Activated CD4-positive, alpha-beta T cell treated with anti-CD3 and anti-CD28 coated beads, Interleukin-2, amount 10 ng/mL, durations not matched to agents 24 days and 14 days (primary cell): ENCODE results near the gene NDFIP1. TPM values are rescaled to one million over a fixed set of nuclear protein-coding genes. Genes with fewer than 3 reads are reported as not detected.
"Not testable (repeated sequence)": the region's sequence is repeated elsewhere in the genome, so short reads cannot be mapped to it uniquely, and the experiment has no call there.

Source experiments
- DNase-seq: peaks from one replicate; pipeline ENCODE4 v3.0.0; 2022
- H3K27ac Mint-ChIP-seq: one replicate; pipeline ENCODE4 v1.8.0; 2022; ENCODE audit warnings: mild to moderate bottlenecking, mixed read lengths
- H3K27me3 Mint-ChIP-seq: one replicate; pipeline ENCODE4 v1.8.0; 2022; ENCODE audit warnings: mixed read lengths
- H3K36me3 Mint-ChIP-seq: one replicate; pipeline ENCODE4 v1.8.0; 2022; ENCODE audit warnings: low read depth, mild to moderate bottlenecking, mixed read lengths
- H3K4me1 Mint-ChIP-seq: one replicate; pipeline ENCODE4 v1.8.0; 2021; ENCODE audit warnings: mixed read lengths
- H3K4me3 Mint-ChIP-seq: one replicate; pipeline ENCODE4 v1.8.0; 2022; ENCODE audit warnings: mild to moderate bottlenecking, moderate library complexity, mixed read lengths
- H3K9me3 Mint-ChIP-seq: one replicate; pipeline ENCODE4 v1.8.0; 2021; ENCODE audit warnings: mixed read lengths
- intact Hi-C: fragments of 100-400 bp; cut with micrococcal nuclease; formaldehyde crosslinking; loops from one replicate; pipeline ENCODE4 v1.15.1; 2023
- total RNA-seq: library from RNA; stranded (reverse); gene quantifications from 2 replicates; pipeline ENCODE4 v1.2.3, GENCODE V29; 2022

NDFIP1 gene
- total RNA-seq, 1 donor from 2014 or later, result 122 TPM

GRCh38 chr5:142080248-142080647 is 28.3 kb upstream of the NDFIP1 start:
- Mint-ChIP-seq H3K36me3 (no peaks in the 10 kb centered on the region), H3K27ac (no peak overlapping the region), H3K27me3 (no peaks in the 10 kb centered on the region), H3K9me3 (no peaks in the 10 kb centered on the region), H3K4me3 (no peak overlapping the region), H3K4me1 (peaks cover 15% of the 10 kb centered on the region)
- intact Hi-C loops, result no loop called here
- no peak for DNase-seq

- no peaks in the 10 kb centered on the region for H3K36me3 Mint-ChIP-seq
- DNase-seq, result no peak
- no peaks in the 10 kb centered on the region for H3K27me3 Mint-ChIP-seq
- no peak overlapping the region for H3K4me3 Mint-ChIP-seq
- peaks cover 15% of the 10 kb centered on the region for H3K4me1 Mint-ChIP-seq
- H3K9me3 Mint-ChIP-seq, result no peaks in the 10 kb centered on the region
- intact Hi-C loops, result loop anchor here (1.0 kb wide), 1 partner anchor 13 kb away; no protein-coding TSS in a partner anchor
- peak overlapping the region; percentile 41 for H3K27ac Mint-ChIP-seq
These were observed 26.3 kb upstream of the NDFIP1 start for GRCh38 chr5:142082182-142082781.

- no peaks in the 10 kb centered on the region for H3K9me3 Mint-ChIP-seq
- no peak for DNase-seq
- H3K27ac Mint-ChIP-seq, result no peak overlapping the region
- intact Hi-C loops, result no loop called here
- no peak overlapping the region for H3K4me3 Mint-ChIP-seq
- peaks cover 40% of the 10 kb centered on the region for H3K4me1 Mint-ChIP-seq
- H3K36me3 Mint-ChIP-seq, result no peaks in the 10 kb centered on the region
- no peaks in the 10 kb centered on the region for H3K27me3 Mint-ChIP-seq
These were observed 22.4 kb upstream of the NDFIP1 start for GRCh38 chr5:142086229-142086628.

- H3K4me1 Mint-ChIP-seq, result peaks cover 41% of the 10 kb centered on the region
- DNase-seq, result no peak
- H3K27ac Mint-ChIP-seq, result no peak overlapping the region
- H3K27me3 Mint-ChIP-seq, result no peaks in the 10 kb centered on the region
- intact Hi-C loops, result no loop called here
- H3K4me3 Mint-ChIP-seq, result no peak overlapping the region
- H3K9me3 Mint-ChIP-seq, result no peaks in the 10 kb centered on the region
- H3K36me3 Mint-ChIP-seq, result no peaks in the 10 kb centered on the region
These were observed 21.9 kb upstream of the NDFIP1 start for GRCh38 chr5:142086679-142087078.

- Mint-ChIP-seq H3K4me3 (peak overlapping the region; percentile 68), H3K4me1 (peaks cover 32% of the 10 kb centered on the region), H3K9me3 (no peaks in the 10 kb centered on the region), H3K36me3 (no peaks in the 10 kb centered on the region), H3K27ac (peak overlapping the region; percentile 91), H3K27me3 (no peaks in the 10 kb centered on the region)
- intact Hi-C loops, result no loop called here
- DNase-seq, result peak; percentile 65
These were observed 20.5 kb upstream of the NDFIP1 start for GRCh38 chr5:142087920-142088679.

- peaks cover 34% of the 10 kb centered on the region for H3K4me1 Mint-ChIP-seq
- H3K9me3 Mint-ChIP-seq, DNase-seq, H3K36me3 Mint-ChIP-seq, intact Hi-C loops, H3K27me3 Mint-ChIP-seq: not testable (repeated sequence)
- peak overlapping the region; percentile 68 for H3K4me3 Mint-ChIP-seq
- H3K27ac Mint-ChIP-seq, result peak overlapping the region; percentile 91
These were observed 19.6 kb upstream of the NDFIP1 start for GRCh38 chr5:142088855-142089479.

GRCh38 chr5:142091012-142091411 is 17.6 kb upstream of the NDFIP1 start:
- peaks cover 49% of the 10 kb centered on the region for H3K4me1 Mint-ChIP-seq
- no peak overlapping the region for H3K4me3 Mint-ChIP-seq
- H3K27ac Mint-ChIP-seq, result no peak overlapping the region
- H3K36me3 Mint-ChIP-seq, result no peaks in the 10 kb centered on the region
- no peak for DNase-seq
- intact Hi-C loops, result no loop called here
- no peaks in the 10 kb centered on the region for H3K27me3 Mint-ChIP-seq
- no peaks in the 10 kb centered on the region for H3K9me3 Mint-ChIP-seq

GRCh38 chr5:142091922-142092321 is 16.7 kb upstream of the NDFIP1 start:
- no peaks in the 10 kb centered on the region for H3K27me3 Mint-ChIP-seq
- no peak overlapping the region for H3K4me3 Mint-ChIP-seq
- DNase-seq, result no peak
- H3K36me3 Mint-ChIP-seq, result no peaks in the 10 kb centered on the region
- intact Hi-C loops, result no loop called here
- H3K27ac Mint-ChIP-seq, result no peak overlapping the region
- H3K4me1 Mint-ChIP-seq, result peaks cover 50% of the 10 kb centered on the region
- H3K9me3 Mint-ChIP-seq, result no peaks in the 10 kb centered on the region

GRCh38 chr5:142095035-142095434 is 13.5 kb upstream of the NDFIP1 start:
- intact Hi-C loops, result loop anchor here (1.0 to 2.0 kb wide), 4 partner anchors 13 to 79 kb away; no protein-coding TSS in a partner anchor

GRCh38 chr5:142095651-142096330 is 12.8 kb upstream of the NDFIP1 start:
- no peaks in the 10 kb centered on the region for H3K9me3 Mint-ChIP-seq
- no peaks in the 10 kb centered on the region for H3K36me3 Mint-ChIP-seq
- intact Hi-C loops, result loop anchor here (1.0 to 2.0 kb wide), 4 partner anchors 13 to 79 kb away; no protein-coding TSS in a partner anchor
- peak overlapping the region; percentile 93 for H3K27ac Mint-ChIP-seq
- DNase-seq, result peak; percentile 89
- H3K4me3 Mint-ChIP-seq, result peak overlapping the region; percentile 53
- no peaks in the 10 kb centered on the region for H3K27me3 Mint-ChIP-seq
- H3K4me1 Mint-ChIP-seq, result peaks cover 46% of the 10 kb centered on the region

More at GRCh38 chr5:142095035-142095434, 13.5 kb upstream of the NDFIP1 start:
- H3K36me3 Mint-ChIP-seq, result no peaks in the 10 kb centered on the region
- H3K9me3 Mint-ChIP-seq, result no peaks in the 10 kb centered on the region
- DNase-seq, result peak; percentile 80
- peaks cover 46% of the 10 kb centered on the region for H3K4me1 Mint-ChIP-seq
- H3K27me3 Mint-ChIP-seq, result no peaks in the 10 kb centered on the region
- peak overlapping the region; percentile 53 for H3K4me3 Mint-ChIP-seq
- peak overlapping the region; percentile 93 for H3K27ac Mint-ChIP-seq

- Mint-ChIP-seq H3K27me3 (no peaks in the 10 kb centered on the region), H3K36me3 (no peaks in the 10 kb centered on the region), H3K27ac (peak overlapping the region; percentile 73), H3K9me3 (no peaks in the 10 kb centered on the region), H3K4me1 (peaks cover 44% of the 10 kb centered on the region), H3K4me3 (no peak overlapping the region)
- intact Hi-C loops, result no loop called here
- DNase-seq, result no peak
These were observed 12.2 kb upstream of the NDFIP1 start for GRCh38 chr5:142096382-142096781.

GRCh38 chr5:142097681-142098080 is 10.9 kb upstream of the NDFIP1 start:
- no peaks in the 10 kb centered on the region for H3K36me3 Mint-ChIP-seq
- no peak overlapping the region for H3K4me3 Mint-ChIP-seq
- H3K4me1 Mint-ChIP-seq, result peaks cover 41% of the 10 kb centered on the region
- H3K27me3 Mint-ChIP-seq, result no peaks in the 10 kb centered on the region
- intact Hi-C loops, result no loop called here
- H3K27ac Mint-ChIP-seq, result peak overlapping the region; percentile 57
- no peaks in the 10 kb centered on the region for H3K9me3 Mint-ChIP-seq
- DNase-seq, result no peak

GRCh38 chr5:142098275-142098674 is 10.3 kb upstream of the NDFIP1 start:
- no peak for DNase-seq
- peaks cover 44% of the 10 kb centered on the region for H3K4me1 Mint-ChIP-seq
- peak overlapping the region; percentile 57 for H3K27ac Mint-ChIP-seq
- no peak overlapping the region for H3K4me3 Mint-ChIP-seq
- intact Hi-C loops, result no loop called here
- no peaks in the 10 kb centered on the region for H3K27me3 Mint-ChIP-seq
- no peaks in the 10 kb centered on the region for H3K9me3 Mint-ChIP-seq
- H3K36me3 Mint-ChIP-seq, result no peaks in the 10 kb centered on the region
